Activated T-cell treated with anti-CD3 and anti-CD28 coated beads, Interleukin-2, amount 50 U/mL, for 24 hours (primary cell): ENCODE measurements around the gene PLP2.

Experiments used
- DNase-seq: peaks from one replicate; pipeline ENCODE4 v3.0.0-alpha.2; 2020
- H3K27ac Mint-ChIP-seq: 2 replicates; pipeline ENCODE4 v1.8.0; 2020; ENCODE audit warnings: mild to moderate bottlenecking, mixed read lengths
- H3K27me3 Mint-ChIP-seq: 2 replicates; pipeline ENCODE4 v1.8.0; 2020; ENCODE audit warnings: mixed read lengths
- H3K36me3 Mint-ChIP-seq: 2 replicates; pipeline ENCODE4 v1.8.0; 2020; ENCODE audit warnings: low read depth, mixed read lengths
- H3K4me1 Mint-ChIP-seq: 2 replicates; pipeline ENCODE4 v1.8.0; 2020; ENCODE audit warnings: low read depth, mixed read lengths
- H3K4me3 Mint-ChIP-seq: 2 replicates; pipeline ENCODE4 v1.8.0; 2020; ENCODE audit warnings: mild to moderate bottlenecking, moderate library complexity, mixed read lengths
- H3K9me3 Mint-ChIP-seq: 2 replicates; pipeline ENCODE4 v1.8.0; 2020; ENCODE audit warnings: mixed read lengths

Gene PLP2

GRCh38 chrX:49204017-49204416 lies 32.3 kb downstream of the PLP2 start:
- no peak for DNase-seq
- Mint-ChIP-seq H3K9me3 (no peaks in the 10 kb centered on the region), H3K4me3 (no peak overlapping the region), H3K36me3 (no peaks in the 10 kb centered on the region), H3K4me1 (peaks cover 8% of the 10 kb centered on the region), H3K27me3 (peaks cover 10% of the 10 kb centered on the region), H3K27ac (no peak overlapping the region)

GRCh38 chrX:49204709-49205108 lies 33.0 kb downstream of the PLP2 start:
- no peaks in the 10 kb centered on the region for H3K36me3 Mint-ChIP-seq
- peaks cover 6% of the 10 kb centered on the region for H3K4me1 Mint-ChIP-seq
- peaks cover 15% of the 10 kb centered on the region for H3K27me3 Mint-ChIP-seq
- H3K4me3 Mint-ChIP-seq: no peak overlapping the region
- no peak for DNase-seq
- no peaks in the 10 kb centered on the region for H3K9me3 Mint-ChIP-seq
- H3K27ac Mint-ChIP-seq: no peak overlapping the region

- peaks cover 4% of the 10 kb centered on the region for H3K4me1 Mint-ChIP-seq
- H3K27me3 Mint-ChIP-seq: peaks cover 17% of the 10 kb centered on the region
- no peak overlapping the region for H3K4me3 Mint-ChIP-seq
- no peaks in the 10 kb centered on the region for H3K9me3 Mint-ChIP-seq
- no peaks in the 10 kb centered on the region for H3K36me3 Mint-ChIP-seq
- no peak for DNase-seq
- H3K27ac Mint-ChIP-seq: no peak overlapping the region
Observed at GRCh38 chrX:49205443-49205842, 33.7 kb downstream of the PLP2 start.

GRCh38 chrX:49206543-49206942 lies 34.8 kb downstream of the PLP2 start:
- DNase-seq: no peak
- Mint-ChIP-seq H3K27me3 (peaks cover 25% of the 10 kb centered on the region), H3K4me1 (no peaks in the 10 kb centered on the region), H3K9me3 (no peaks in the 10 kb centered on the region), H3K36me3 (no peaks in the 10 kb centered on the region), H3K4me3 (no peak overlapping the region), H3K27ac (no peak overlapping the region)

- Mint-ChIP-seq H3K36me3 (no peaks in the 10 kb centered on the region), H3K4me3 (no peak overlapping the region), H3K27ac (no peak overlapping the region), H3K9me3 (no peaks in the 10 kb centered on the region), H3K27me3 (peaks cover 24% of the 10 kb centered on the region), H3K4me1 (no peaks in the 10 kb centered on the region)
- no peak for DNase-seq
Observed at GRCh38 chrX:49208399-49208798, 36.7 kb downstream of the PLP2 start.

GRCh38 chrX:49209434-49210251 lies 37.9 kb downstream of the PLP2 start:
- Mint-ChIP-seq H3K4me3 (no peak overlapping the region), H3K27me3 (peaks cover 21% of the 10 kb centered on the region), H3K36me3 (no peaks in the 10 kb centered on the region), H3K9me3 (no peaks in the 10 kb centered on the region), H3K27ac (no peak overlapping the region), H3K4me1 (no peaks in the 10 kb centered on the region)
- no peak for DNase-seq

GRCh38 chrX:49210406-49210805 lies 38.7 kb downstream of the PLP2 start:
- DNase-seq: no peak
- no peak overlapping the region for H3K4me3 Mint-ChIP-seq
- no peaks in the 10 kb centered on the region for H3K36me3 Mint-ChIP-seq
- H3K9me3 Mint-ChIP-seq: no peaks in the 10 kb centered on the region
- no peaks in the 10 kb centered on the region for H3K4me1 Mint-ChIP-seq
- H3K27ac Mint-ChIP-seq: no peak overlapping the region
- peaks cover 21% of the 10 kb centered on the region for H3K27me3 Mint-ChIP-seq

GRCh38 chrX:49211074-49211473 lies 39.4 kb downstream of the PLP2 start:
- Mint-ChIP-seq H3K4me3 (no peak overlapping the region), H3K36me3 (no peaks in the 10 kb centered on the region), H3K9me3 (no peaks in the 10 kb centered on the region), H3K27me3 (peaks cover 24% of the 10 kb centered on the region), H3K27ac (no peak overlapping the region), H3K4me1 (no peaks in the 10 kb centered on the region)
- DNase-seq: no peak

- Mint-ChIP-seq H3K9me3 (no peaks in the 10 kb centered on the region), H3K4me1 (no peaks in the 10 kb centered on the region), H3K27me3 (peaks cover 26% of the 10 kb centered on the region), H3K36me3 (no peaks in the 10 kb centered on the region), H3K27ac (no peak overlapping the region), H3K4me3 (no peak overlapping the region)
- DNase-seq: no peak
Observed at GRCh38 chrX:49212209-49212608, 40.5 kb downstream of the PLP2 start.

- no peaks in the 10 kb centered on the region for H3K36me3 Mint-ChIP-seq
- no peak overlapping the region for H3K4me3 Mint-ChIP-seq
Observed at GRCh38 chrX:49212861-49213260, 41.2 kb downstream of the PLP2 start.

GRCh38 chrX:49214416-49214815 lies 42.7 kb downstream of the PLP2 start:
- peaks cover 29% of the 10 kb centered on the region for H3K27me3 Mint-ChIP-seq
- no peaks in the 10 kb centered on the region for H3K9me3 Mint-ChIP-seq
- H3K4me3 Mint-ChIP-seq: no peak overlapping the region
- no peak overlapping the region for H3K27ac Mint-ChIP-seq
- no peaks in the 10 kb centered on the region for H3K4me1 Mint-ChIP-seq
- no peaks in the 10 kb centered on the region for H3K36me3 Mint-ChIP-seq
- no peak for DNase-seq

More at GRCh38 chrX:49212861-49213260, 41.2 kb downstream of the PLP2 start:
- Mint-ChIP-seq H3K27me3 (peaks cover 32% of the 10 kb centered on the region), H3K4me1 (no peaks in the 10 kb centered on the region), H3K27ac (no peak overlapping the region), H3K9me3 (no peaks in the 10 kb centered on the region)
- no peak for DNase-seq

GRCh38 chrX:49214996-49215526 lies 43.4 kb downstream of the PLP2 start:
- H3K4me3 Mint-ChIP-seq: no peak overlapping the region
- H3K27ac Mint-ChIP-seq: no peak overlapping the region
- H3K27me3 Mint-ChIP-seq: peaks cover 32% of the 10 kb centered on the region
- H3K9me3 Mint-ChIP-seq: no peaks in the 10 kb centered on the region
- H3K4me1 Mint-ChIP-seq: no peaks in the 10 kb centered on the region
- no peak for DNase-seq
- H3K36me3 Mint-ChIP-seq: no peaks in the 10 kb centered on the region

GRCh38 chrX:49220100-49220499 lies 48.4 kb downstream of the PLP2 start:
- Mint-ChIP-seq H3K9me3 (no peaks in the 10 kb centered on the region), H3K4me1 (no peaks in the 10 kb centered on the region), H3K27ac (no peak overlapping the region), H3K4me3 (no peak overlapping the region), H3K27me3 (peaks cover 42% of the 10 kb centered on the region), H3K36me3 (no peaks in the 10 kb centered on the region)
- no peak for DNase-seq

GRCh38 chrX:49221868-49222267 lies 50.2 kb downstream of the PLP2 start:
- H3K27me3 Mint-ChIP-seq: peaks cover 42% of the 10 kb centered on the region
- no peaks in the 10 kb centered on the region for H3K9me3 Mint-ChIP-seq
- no peaks in the 10 kb centered on the region for H3K36me3 Mint-ChIP-seq
- DNase-seq: no peak
- no peak overlapping the region for H3K27ac Mint-ChIP-seq
- no peak overlapping the region for H3K4me3 Mint-ChIP-seq
- H3K4me1 Mint-ChIP-seq: no peaks in the 10 kb centered on the region
